GM12873 (cell line): ENCODE results near the gene P2RY8.

Experiments
- TF ChIP-seq, protein P1 (sequence below): IDR thresholded peaks from 2 replicates; pipeline ENCODE4 v1.5.1; 2012; ENCODE audit warnings: low read depth, mild to moderate bottlenecking, moderate library complexity, low read length, control low read depth; ENCODE audit not compliant: insufficient read depth; ENCODE audit errors: missing control alignments

P2RY8 gene

DNA sequence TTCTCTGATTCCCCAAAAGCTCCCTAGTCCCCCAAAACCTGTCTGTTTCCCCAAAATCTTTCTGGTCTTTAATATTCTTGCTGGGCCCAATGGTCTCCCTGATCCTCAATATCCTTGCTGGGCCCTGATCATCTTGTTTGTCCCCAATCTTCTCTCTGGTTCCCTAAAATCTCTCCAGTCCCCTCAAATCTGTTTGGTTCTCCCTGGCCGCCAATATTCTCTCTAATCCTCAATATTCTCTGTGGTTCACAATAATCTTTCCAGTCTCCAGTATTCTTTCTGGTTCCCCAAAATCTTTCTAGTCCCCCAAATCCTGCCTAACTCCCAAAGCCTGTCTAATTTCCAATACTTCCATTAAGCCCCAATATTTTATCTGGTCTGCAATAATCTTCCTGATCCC is 18.5 kb downstream of the P2RY8 start:
- TF ChIP-seq, protein P1, sequence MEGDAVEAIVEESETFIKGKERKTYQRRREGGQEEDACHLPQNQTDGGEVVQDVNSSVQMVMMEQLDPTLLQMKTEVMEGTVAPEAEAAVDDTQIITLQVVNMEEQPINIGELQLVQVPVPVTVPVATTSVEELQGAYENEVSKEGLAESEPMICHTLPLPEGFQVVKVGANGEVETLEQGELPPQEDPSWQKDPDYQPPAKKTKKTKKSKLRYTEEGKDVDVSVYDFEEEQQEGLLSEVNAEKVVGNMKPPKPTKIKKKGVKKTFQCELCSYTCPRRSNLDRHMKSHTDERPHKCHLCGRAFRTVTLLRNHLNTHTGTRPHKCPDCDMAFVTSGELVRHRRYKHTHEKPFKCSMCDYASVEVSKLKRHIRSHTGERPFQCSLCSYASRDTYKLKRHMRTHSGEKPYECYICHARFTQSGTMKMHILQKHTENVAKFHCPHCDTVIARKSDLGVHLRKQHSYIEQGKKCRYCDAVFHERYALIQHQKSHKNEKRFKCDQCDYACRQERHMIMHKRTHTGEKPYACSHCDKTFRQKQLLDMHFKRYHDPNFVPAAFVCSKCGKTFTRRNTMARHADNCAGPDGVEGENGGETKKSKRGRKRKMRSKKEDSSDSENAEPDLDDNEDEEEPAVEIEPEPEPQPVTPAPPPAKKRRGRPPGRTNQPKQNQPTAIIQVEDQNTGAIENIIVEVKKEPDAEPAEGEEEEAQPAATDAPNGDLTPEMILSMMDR, result no peak

DNA sequence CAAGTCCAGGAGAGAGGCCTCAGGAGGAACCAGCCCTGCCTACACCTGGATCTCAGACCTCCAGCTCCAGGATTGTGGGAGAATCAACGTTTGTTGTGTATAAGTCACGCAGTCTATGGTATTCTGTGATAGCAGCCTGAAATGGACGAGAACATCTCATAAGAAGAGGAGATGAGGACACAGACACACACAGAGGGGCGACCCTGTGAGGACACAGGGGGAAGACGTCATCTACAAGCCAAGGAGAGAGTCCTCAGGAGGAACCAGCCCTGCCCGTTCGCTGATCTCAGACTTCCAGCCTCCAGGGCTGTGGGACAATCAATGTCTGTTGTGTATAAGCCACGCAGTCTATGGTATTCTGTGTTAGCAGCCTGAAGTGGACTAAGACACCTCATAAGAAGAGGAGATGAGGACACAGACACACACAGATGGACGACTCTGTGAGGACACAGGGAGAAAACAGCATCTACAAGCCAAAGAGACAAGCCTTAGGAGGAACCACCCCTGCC is 20.3 kb downstream of the P2RY8 start:
- TF ChIP-seq, protein P1, result no peak

DNA sequence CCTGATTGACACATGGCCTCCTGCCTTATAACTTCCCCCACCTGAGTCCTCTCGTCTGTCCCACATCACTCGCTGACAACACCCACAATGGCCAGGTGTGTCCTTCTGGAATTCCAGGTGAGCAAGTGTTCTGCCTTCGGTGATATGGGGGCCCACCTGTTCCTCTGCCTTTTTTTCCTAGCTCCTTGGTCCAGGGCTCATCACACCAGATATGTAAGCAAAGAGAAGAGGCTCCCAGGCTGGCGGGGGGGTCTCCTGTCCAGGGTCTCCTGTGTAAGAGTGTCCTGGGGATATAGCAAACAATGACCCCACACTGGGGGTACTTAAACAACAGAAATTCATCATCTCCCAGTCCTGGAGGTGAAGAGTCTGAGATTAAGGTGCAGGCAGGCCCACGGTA is 25.2 kb downstream of the P2RY8 start:
- TF ChIP-seq, protein P1, result no peak

DNA sequence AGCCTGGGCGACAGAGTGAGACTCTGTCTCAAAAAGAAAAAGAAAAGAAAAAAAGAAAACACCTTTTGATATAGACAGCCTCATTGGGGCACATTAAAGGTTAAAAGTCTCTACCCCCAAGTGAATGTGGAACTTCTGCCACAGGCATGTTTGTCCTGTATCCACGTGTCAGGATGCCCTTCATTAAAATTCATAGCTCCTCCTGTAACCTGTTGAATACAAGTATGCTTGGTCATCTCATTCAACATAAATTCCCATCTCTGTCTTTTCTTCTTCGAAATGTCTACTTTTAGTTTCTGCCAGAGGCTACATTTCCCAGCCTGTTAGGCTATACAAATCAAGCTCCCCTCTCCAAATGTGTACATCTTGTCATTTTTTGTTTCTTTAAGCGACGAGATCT is 25.8 kb downstream of the P2RY8 start:
- TF ChIP-seq, protein P1, result no peak

DNA sequence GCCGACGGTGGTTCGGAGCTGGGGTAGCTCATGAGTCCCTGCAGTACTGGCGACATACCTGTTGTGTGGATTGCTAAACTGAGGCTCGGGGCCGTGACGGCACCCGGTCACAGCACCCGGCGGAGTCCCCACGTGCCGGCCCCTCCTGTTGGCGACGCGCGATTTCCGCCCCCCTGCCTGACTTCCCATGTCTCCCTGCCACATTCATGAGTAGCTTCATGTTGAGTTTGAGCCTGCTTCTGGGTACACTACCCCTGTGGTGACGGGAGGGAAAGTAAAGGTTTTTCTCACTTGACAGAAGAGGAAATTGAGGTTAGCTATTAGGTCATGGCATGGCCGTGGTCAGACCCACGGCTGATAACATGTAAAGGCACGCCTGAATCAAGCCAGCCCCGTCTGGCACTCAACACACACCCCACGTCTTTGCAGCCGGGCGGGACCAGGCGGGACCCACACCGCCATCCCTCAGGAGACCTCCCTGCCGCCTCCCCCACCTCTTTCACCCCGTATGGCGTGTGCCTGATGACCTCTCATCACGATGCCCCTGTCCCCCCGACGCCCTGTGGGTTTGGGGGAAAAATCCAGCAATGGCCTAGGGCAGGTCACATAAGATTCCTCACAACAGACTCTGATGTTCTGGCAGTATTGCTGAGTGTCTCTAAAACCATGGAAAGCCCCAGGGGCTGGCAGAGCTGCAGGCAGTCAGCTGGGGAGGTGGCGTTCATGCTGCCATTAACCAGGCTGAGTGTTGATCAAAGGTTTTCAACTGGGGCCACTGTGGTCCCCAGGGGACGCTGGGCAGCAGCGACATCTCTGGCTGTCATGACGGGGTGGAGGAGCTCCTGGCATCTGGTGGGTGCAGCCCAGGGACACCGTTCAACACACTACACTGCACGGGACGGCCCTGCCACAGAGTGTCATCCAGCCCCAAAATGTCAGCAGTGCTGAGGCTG is 29.2 kb downstream of the P2RY8 start:
- TF ChIP-seq, protein P1, result no peak

DNA sequence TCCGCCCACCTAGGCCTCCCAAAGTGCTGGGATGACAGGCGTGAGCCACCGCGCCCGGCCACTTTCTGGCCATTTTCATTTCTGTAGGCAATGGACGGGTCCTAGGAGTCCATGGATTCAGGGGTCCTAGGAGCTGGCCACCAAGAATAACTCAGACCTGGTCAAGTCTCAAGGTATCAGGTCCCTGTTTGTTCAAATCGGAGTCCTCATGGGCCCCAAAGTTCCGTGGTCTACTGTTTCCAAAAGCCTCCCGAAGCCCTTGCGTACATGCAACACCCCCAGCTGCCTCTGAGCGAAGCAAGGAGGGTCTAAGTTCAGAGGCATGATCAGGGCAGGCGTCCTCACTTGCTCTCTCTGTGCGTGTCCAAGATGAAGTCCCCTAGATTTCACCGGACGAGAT is 30.1 kb downstream of the P2RY8 start:
- TF ChIP-seq, protein P1, result no peak

DNA sequence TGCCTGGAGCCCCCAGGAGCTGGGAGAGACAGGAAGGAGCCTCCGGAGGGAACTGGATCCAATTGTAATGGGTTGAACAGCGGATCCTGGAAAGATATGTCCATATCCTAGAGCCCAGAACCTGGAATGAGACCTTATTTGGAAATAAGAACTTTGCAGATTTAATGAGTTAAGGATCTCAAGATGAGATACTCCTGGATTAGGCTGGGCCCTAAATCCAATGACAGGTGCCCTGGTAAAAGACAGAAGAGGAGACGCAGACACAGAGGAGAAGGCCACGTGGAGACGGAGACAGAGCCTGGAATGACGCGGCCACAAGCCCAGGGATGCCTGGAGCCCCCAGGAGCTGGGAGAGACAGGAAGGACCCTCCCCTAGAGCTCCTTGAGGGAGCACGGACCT is 34.1 kb downstream of the P2RY8 start:
- TF ChIP-seq, protein P1, result no peak
